Neural progenitor cell (in vitro differentiated cells): ENCODE measurements around the gene SCGB2A2. TPM values are rescaled to one million over a fixed set of nuclear protein-coding genes. Genes with fewer than 3 reads are reported as not detected.

Experiments
- DNase-seq: peaks from one replicate; pipeline ENCODE4 v3.0.0-alpha.2; 2016; ENCODE audit warnings: low spot score
- H2AFZ ChIP-seq: fragments of 200-600 bp; sonication (generic); replicated peaks from 2 replicates; pipeline ENCODE4 v1.6.1; 2016; ENCODE audit warnings: antibody characterized with exemption
- H3F3A ChIP-seq: fragments of 200-600 bp; sonication (generic); 2 replicates; pipeline ENCODE4 v1.6.1; 2016; ENCODE audit warnings: antibody characterized with exemption, low read depth
- H3K27ac ChIP-seq: fragments of 200-600 bp; sonication (generic); 2 replicates; pipeline ENCODE4 v1.5.1; 2016; ENCODE audit warnings: mild to moderate bottlenecking
- H3K27me3 ChIP-seq: fragments of 200-600 bp; sonication (generic); 2 replicates; pipeline ENCODE4 v1.6.1; 2016; ENCODE audit warnings: mild to moderate bottlenecking, moderate library complexity
- H3K36me3 ChIP-seq: fragments of 200-600 bp; sonication (generic); 2 replicates; pipeline ENCODE4 v1.5.1; 2016
- H3K4me1 ChIP-seq: fragments of 200-600 bp; sonication (generic); 2 replicates; pipeline ENCODE4 v1.6.1; 2016; ENCODE audit warnings: mixed run types
- H3K4me2 ChIP-seq: fragments of 200-600 bp; sonication (generic); 2 replicates; pipeline ENCODE4 v1.6.1; 2016
- H3K4me3 ChIP-seq: fragments of 200-600 bp; sonication (generic); 2 replicates; pipeline ENCODE4 v1.5.1; 2016
- H3K79me2 ChIP-seq: fragments of 200-600 bp; sonication (generic); 2 replicates; pipeline ENCODE4 v1.6.1; 2016; ENCODE audit warnings: low read depth
- H3K9ac ChIP-seq: fragments of 200-600 bp; sonication (generic); 2 replicates; pipeline ENCODE4 v1.6.1; 2016
- H3K9me3 ChIP-seq: fragments of 200-600 bp; sonication (generic); 2 replicates; pipeline ENCODE4 v1.5.1; 2016; ENCODE audit warnings: low read depth
- H4K20me1 ChIP-seq: fragments of 200-600 bp; sonication (generic); 2 replicates; pipeline ENCODE4 v1.6.1; 2016; ENCODE audit warnings: low read depth
- H3K27ac Mint-ChIP-seq: 3 replicates; pipeline ENCODE4 v1.8.0; 2021; ENCODE audit warnings: mixed read lengths
- H3K27me3 Mint-ChIP-seq: 2 replicates; pipeline ENCODE4 v1.8.0; 2022; ENCODE audit warnings: low read depth, mild to moderate bottlenecking, inconsistent platforms, moderate library complexity, mixed read lengths; ENCODE audit not compliant: insufficient read depth
- H3K36me3 Mint-ChIP-seq: 3 replicates; pipeline ENCODE4 v1.8.0; 2021; ENCODE audit warnings: mixed read lengths
- H3K4me1 Mint-ChIP-seq: 3 replicates; pipeline ENCODE4 v1.8.0; 2021; ENCODE audit warnings: mixed read lengths
- H3K4me3 Mint-ChIP-seq: 3 replicates; pipeline ENCODE4 v1.8.0; 2021; ENCODE audit warnings: mild to moderate bottlenecking, moderate library complexity, mixed read lengths
- H3K9me3 Mint-ChIP-seq: 3 replicates; pipeline ENCODE4 v1.8.0; 2020; ENCODE audit warnings: mixed read lengths
- EZH2 ChIP-seq: fragments of 200-600 bp; sonication (generic); IDR thresholded peaks from 2 replicates; pipeline ENCODE4 v1.6.1; 2017; ENCODE audit warnings: antibody characterized with exemption, mild to moderate bottlenecking, moderate library complexity
- EZH2phosphoT487 ChIP-seq: fragments of 200-600 bp; sonication (generic); IDR thresholded peaks from 2 replicates; pipeline ENCODE4 v1.6.1; 2017; ENCODE audit warnings: antibody characterized with exemption
- total RNA-seq: library from RNA; depleted of rRNA; stranded (reverse); fragments of >200 nt; gene quantifications from 2 replicates; pipeline ENCODE4 v1.2.3, GENCODE V29; 2015; ENCODE audit warnings: low replicate concordance
- TF ChIP-seq, protein P1 (sequence below): fragments of 200-600 bp; sonication (generic); IDR thresholded peaks from 2 replicates; pipeline ENCODE4 v1.5.1; 2017; ENCODE audit warnings: antibody characterized with exemption, mild to moderate bottlenecking

The SCGB2A2 gene
- total RNA-seq, 1 donor from 2014 or later: not detected

DNA sequence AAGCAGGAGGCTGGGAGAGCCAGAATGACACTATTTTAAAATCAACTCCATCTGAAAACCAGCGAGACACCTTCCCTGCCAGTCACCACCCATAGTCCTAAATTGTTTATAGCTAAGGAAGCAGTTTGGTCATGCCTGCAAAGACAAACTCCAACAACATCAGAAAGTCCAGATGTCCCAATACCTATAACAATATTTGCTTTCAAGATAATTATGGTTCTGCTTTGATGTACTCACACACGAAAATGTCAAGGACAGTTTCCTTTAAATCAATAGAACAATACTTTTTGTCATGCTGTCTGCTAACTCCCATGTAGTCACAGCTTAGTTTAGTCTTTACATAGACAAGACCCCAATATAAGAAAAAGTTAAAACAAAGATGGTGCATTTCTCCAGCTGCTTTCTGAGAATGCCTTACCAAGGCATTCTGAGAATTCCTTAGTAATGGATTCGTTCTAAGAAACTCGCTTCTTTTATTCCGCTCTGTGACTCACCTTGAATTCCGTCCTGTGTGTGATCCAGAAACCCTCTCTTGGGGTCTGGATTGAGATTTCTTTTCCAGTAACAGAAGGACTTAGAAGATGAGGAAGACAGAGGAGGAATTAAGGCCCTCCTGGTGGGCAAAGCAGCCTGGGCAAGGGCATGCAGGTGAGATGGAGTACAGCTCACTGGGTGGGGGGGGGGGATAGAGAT lies 9.6 kb upstream of the SCGB2A2 start:
- Histone ChIP-seq H3K4me1 (no peaks in the 10 kb centered on the region), H4K20me1 (no peaks in the 10 kb centered on the region), H2AFZ (no peak overlapping the region), H3K4me2 (no peak overlapping the region), H3K9me3 (no peaks in the 10 kb centered on the region), H3K27ac (no peak overlapping the region), H3K27me3 (no peaks in the 10 kb centered on the region), H3F3A (no peaks in the 10 kb centered on the region), H3K79me2 (no peaks in the 10 kb centered on the region), H3K9ac (no peak overlapping the region), H3K36me3 (no peaks in the 10 kb centered on the region), H3K4me3 (no peak overlapping the region)
- H3K36me3 Mint-ChIP-seq: no peaks in the 10 kb centered on the region
- no peak overlapping the region for H3K27ac Mint-ChIP-seq
- TF ChIP-seq EZH2phosphoT487 (no peak), EZH2 (no peak)
- TF ChIP-seq, protein P1, sequence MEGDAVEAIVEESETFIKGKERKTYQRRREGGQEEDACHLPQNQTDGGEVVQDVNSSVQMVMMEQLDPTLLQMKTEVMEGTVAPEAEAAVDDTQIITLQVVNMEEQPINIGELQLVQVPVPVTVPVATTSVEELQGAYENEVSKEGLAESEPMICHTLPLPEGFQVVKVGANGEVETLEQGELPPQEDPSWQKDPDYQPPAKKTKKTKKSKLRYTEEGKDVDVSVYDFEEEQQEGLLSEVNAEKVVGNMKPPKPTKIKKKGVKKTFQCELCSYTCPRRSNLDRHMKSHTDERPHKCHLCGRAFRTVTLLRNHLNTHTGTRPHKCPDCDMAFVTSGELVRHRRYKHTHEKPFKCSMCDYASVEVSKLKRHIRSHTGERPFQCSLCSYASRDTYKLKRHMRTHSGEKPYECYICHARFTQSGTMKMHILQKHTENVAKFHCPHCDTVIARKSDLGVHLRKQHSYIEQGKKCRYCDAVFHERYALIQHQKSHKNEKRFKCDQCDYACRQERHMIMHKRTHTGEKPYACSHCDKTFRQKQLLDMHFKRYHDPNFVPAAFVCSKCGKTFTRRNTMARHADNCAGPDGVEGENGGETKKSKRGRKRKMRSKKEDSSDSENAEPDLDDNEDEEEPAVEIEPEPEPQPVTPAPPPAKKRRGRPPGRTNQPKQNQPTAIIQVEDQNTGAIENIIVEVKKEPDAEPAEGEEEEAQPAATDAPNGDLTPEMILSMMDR: no peak
- no peak for DNase-seq
- no peak overlapping the region for H3K4me3 Mint-ChIP-seq
- H3K27me3 Mint-ChIP-seq: peaks cover 5% of the 10 kb centered on the region
- no peaks in the 10 kb centered on the region for H3K4me1 Mint-ChIP-seq
- peaks cover 2% of the 10 kb centered on the region for H3K9me3 Mint-ChIP-seq

GRCh38 chr11:62264004-62264403 lies 6.0 kb upstream of the SCGB2A2 start:
- Histone ChIP-seq H2AFZ (no peak overlapping the region), H4K20me1 (no peaks in the 10 kb centered on the region), H3K9ac (no peak overlapping the region), H3K27ac (no peak overlapping the region), H3K27me3 (no peaks in the 10 kb centered on the region), H3K4me1 (no peaks in the 10 kb centered on the region), H3K4me2 (no peak overlapping the region), H3F3A (no peaks in the 10 kb centered on the region), H3K4me3 (no peak overlapping the region), H3K79me2 (no peaks in the 10 kb centered on the region), H3K9me3 (no peaks in the 10 kb centered on the region), H3K36me3 (no peaks in the 10 kb centered on the region)
- no peaks in the 10 kb centered on the region for H3K36me3 Mint-ChIP-seq
- no peak overlapping the region for H3K4me3 Mint-ChIP-seq
- no peak for DNase-seq
- H3K4me1 Mint-ChIP-seq: no peaks in the 10 kb centered on the region
- H3K27me3 Mint-ChIP-seq: peaks cover 7% of the 10 kb centered on the region
- TF ChIP-seq EZH2phosphoT487: no peak
- TF ChIP-seq EZH2: no peak
- TF ChIP-seq, protein P1: no peak
- H3K9me3 Mint-ChIP-seq: peaks cover 2% of the 10 kb centered on the region
- H3K27ac Mint-ChIP-seq: no peak overlapping the region

GRCh38 chr11:62266558-62266957 lies 3.4 kb upstream of the SCGB2A2 start:
- no peak for DNase-seq
- H3K79me2 ChIP-seq: no peaks in the 10 kb centered on the region
- H3K9me3 ChIP-seq: no peaks in the 10 kb centered on the region
- no peak overlapping the region for H3K4me2 ChIP-seq
- TF ChIP-seq EZH2phosphoT487 (no peak), EZH2 (no peak)
- TF ChIP-seq, protein P1: no peak
- H3K36me3 Mint-ChIP-seq: no peaks in the 10 kb centered on the region
- no peak overlapping the region for H3K4me3 Mint-ChIP-seq
- H3K27me3 Mint-ChIP-seq: peaks cover 7% of the 10 kb centered on the region
- no peaks in the 10 kb centered on the region for H4K20me1 ChIP-seq
- no peaks in the 10 kb centered on the region for H3K27me3 ChIP-seq
- H3F3A ChIP-seq: no peaks in the 10 kb centered on the region
- no peaks in the 10 kb centered on the region for H3K4me1 Mint-ChIP-seq
- H3K27ac ChIP-seq: no peak overlapping the region
- no peak overlapping the region for H3K9ac ChIP-seq
- H3K4me3 ChIP-seq: no peak overlapping the region
- H3K9me3 Mint-ChIP-seq: peaks cover 2% of the 10 kb centered on the region
- H2AFZ ChIP-seq: no peak overlapping the region
- H3K36me3 ChIP-seq: no peaks in the 10 kb centered on the region
- H3K27ac Mint-ChIP-seq: no peak overlapping the region
- H3K4me1 ChIP-seq: no peaks in the 10 kb centered on the region
